GM21737 (cell line): ENCODE measurements around the gene NDUFA8.

Experiments used
- ATAC-seq: cut with Tn5 transposase; IDR thresholded peaks from one replicate; pipeline ENCODE4 v1.9.1; 2021; ENCODE audit warnings: mild to moderate bottlenecking, moderate library complexity; ENCODE audit not compliant: unreplicated experiment

NDUFA8 gene

GRCh38 chr9:122186301-122186700, 26.7 kb upstream of the NDUFA8 start:
- ATAC-seq = no peak

- no peak for ATAC-seq
These were observed 25.0 kb upstream of the NDUFA8 start for GRCh38 chr9:122184551-122184950.

- no peak for ATAC-seq
These were observed 23.9 kb upstream of the NDUFA8 start for GRCh38 chr9:122183501-122183900.

DNA sequence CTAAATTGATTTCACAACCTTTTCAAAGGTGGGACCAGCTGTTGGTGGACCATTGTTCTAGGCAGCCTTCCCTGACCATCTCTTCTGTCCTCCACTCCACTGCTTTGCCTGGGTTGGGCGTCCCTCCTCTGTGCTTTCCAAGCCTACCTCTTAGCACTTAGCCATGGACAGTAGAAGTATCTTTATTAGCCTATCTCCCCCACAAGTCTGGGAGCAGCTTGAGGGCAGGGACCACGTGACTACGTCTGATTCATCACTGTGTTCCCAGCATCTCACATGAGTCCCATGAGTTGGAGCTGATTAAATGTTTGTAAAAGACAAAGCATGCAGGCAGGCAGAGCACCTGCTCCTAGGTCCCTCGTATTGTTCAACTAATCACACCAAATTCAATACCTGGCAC, 21.1 kb upstream of the NDUFA8 start:
- ATAC-seq = no peak

DNA sequence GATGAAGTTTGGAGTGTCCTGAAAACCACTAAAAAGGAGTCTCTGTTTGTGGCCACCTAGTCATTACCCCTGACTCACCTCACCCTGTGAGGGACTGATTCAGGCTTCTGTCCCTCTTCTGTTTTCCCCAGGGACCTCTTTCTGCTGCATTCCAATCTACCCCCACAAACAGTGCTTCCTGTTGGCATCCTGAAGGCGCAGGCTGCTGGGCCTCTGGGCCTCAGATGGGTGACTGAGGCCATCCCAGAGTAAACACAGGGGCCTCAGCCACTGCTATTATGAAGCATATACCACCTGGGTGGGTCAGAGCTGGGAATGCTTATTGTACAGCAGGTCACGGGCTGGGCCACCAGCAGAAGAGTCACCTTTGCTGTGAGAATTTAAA, 20.1 kb upstream of the NDUFA8 start:
- ATAC-seq = no peak

GRCh38 chr9:122179054-122179689, 19.6 kb upstream of the NDUFA8 start:
- no peak for ATAC-seq

DNA sequence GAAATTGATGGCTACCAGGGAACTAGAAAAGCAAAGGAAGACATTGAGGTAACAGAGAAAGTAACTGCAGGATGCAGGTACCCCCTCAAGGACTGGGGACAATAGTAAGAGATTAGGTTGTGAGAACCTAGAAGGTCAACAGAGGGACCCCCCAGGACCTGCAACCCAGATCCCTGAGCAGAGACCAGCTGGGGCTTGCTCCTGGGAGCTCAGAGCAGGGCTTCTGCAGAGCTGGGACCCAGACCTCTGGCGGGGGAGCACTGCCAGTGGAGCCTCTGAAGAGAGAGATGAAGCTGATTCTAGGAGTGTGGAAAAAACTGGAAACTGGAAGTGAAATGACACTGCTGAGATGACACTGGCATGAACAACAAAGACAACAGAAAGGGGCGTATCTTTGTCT, 17.3 kb upstream of the NDUFA8 start:
- no peak for ATAC-seq

- no peak for ATAC-seq
These were observed 14.1 kb upstream of the NDUFA8 start for GRCh38 chr9:122173670-122174069.

- no peak for ATAC-seq
These were observed 12.6 kb upstream of the NDUFA8 start for GRCh38 chr9:122172131-122172530.

- no peak for ATAC-seq
These were observed 8.8 kb upstream of the NDUFA8 start for GRCh38 chr9:122168356-122168755.

DNA sequence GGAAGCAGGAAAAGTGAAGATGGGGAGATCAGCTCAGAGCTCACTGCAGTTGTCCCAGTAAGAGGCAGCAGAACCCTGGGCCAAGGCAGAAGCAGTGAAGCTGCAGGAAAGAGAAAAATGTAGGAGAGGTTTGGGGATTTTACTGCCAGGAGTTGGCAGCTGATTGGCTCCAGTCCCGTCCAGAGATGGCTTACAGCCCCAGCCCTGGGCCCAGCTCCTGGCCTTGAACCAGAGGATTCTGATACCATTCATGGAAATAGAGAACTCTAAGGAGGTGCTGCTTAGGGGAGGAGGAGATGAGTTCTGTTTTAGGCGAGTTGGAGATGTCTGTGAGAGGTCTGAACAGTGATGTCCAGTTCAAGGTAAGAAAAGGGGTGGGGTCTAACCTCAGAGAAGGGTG, 4.7 kb upstream of the NDUFA8 start:
- ATAC-seq = no peak

GRCh38 chr9:122162415-122162814, 2.8 kb upstream of the NDUFA8 start:
- no peak for ATAC-seq

DNA sequence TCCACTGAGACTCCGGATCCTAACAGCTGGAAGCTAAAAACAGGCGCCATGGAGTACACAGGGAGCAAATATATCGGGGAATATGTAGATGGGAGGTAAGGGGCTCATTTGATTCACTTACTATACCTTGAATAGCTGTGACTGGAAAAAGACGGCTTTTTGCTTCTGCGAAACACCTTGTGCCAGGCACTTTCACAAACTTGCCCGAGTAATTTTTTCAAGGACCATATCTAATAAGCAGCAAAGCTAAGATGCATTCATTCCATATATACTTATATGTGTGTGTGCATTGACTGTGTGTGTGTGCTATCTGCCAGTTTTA, 307 bp upstream of the NDUFA8 start:
- ATAC-seq = no peak

DNA sequence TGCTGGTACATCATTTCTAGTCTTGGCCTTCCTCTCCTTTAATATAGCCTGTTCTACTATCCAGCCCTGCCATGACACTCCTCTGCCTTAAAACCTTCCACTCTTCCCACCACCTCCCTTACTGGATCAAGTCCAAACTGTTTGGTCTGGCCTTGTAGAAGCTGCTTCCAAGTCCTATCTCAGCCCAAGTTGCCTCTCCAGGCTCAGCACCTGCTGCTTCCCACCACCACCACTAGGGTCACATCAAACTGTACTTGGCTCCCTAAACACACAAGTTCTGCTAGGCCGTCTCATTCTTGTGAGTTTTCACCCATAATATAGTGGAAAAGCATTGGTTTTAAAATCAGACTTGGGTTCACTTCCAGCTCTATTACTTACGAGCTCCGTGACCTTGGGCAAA, 1.4 kb downstream of the NDUFA8 start:
- ATAC-seq = no peak

DNA sequence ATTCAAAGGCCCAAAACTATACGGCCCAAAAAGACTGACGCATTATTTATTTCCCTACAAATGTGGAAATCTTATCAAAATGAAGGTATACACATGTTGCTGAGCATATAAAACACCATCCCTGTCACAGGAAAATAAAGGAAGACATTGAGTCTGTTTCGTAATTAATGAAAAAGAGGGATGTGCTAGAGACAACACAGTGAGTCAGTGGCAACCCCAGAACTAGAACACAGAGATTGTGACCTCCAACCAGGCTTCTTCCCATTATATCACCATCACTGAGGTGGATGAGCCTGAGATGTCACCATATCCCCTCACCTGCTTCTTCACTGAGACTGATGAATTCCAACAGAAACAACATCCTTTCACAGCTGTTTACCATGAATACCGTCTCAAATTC, 3.8 kb downstream of the NDUFA8 start:
- no peak for ATAC-seq

DNA sequence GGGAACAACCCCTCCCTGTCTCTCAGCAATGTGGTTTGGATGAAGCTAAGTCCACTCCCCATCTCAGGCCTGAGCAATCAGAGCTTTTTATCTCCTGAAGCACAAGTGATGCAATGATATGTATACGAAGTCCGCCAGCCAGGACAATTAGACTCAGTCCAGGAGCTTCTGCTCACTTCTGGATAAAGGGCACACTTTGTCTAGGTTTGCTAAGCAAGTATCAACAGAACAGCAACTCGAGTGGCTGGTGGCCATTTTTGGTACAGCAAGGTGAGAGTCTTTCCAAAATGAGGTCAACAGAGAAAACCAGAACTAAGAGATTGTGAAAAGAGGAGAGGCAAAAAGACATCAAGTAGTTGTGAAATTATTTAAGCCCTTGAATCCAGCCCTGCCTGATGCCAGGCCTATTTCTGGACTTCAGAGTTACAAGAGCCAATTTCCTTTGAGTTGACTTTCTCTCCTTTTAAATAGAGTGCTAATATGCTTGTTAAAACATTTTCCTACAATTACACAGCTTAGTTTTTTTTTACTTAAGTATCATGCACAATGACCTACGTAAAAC, 8.2 kb downstream of the NDUFA8 start:
- ATAC-seq = no peak

DNA sequence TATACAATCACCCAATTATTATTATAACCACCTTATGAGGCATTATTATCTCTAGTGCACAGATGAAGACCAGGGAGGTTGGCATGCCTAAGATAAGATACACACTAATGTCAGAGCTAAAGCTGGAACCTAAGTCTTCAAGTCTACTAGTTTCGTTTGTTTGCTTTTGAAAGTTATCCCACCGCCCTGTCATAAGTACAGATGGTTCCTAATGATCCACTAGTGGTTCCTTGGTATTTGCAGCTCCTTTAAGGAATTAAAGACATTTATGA, 14.1 kb downstream of the NDUFA8 start:
- no peak for ATAC-seq

- no peak for ATAC-seq
These were observed 14.6 kb downstream of the NDUFA8 start for GRCh38 chr9:122144836-122145591.

- no peak for ATAC-seq
These were observed 15.6 kb downstream of the NDUFA8 start for GRCh38 chr9:122143876-122144405.

DNA sequence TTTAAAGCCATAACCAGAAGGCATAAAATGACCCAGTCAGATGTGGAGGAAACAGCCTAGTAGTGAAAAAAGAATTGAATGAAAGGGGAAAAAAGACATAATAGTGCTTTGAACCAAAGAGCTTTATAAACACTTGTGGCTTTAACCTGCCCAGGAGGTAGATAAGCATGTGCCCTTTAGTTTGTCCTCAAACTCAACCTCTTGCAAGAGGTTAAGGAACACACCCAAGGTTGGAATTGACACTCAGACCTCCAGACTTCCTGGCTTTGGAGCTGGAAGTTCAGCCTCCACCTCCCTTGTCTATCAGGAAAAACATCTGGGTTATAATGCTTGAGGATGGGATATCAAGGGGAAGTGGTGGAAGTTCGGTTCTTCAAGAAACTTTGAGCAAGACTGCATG, 16.3 kb downstream of the NDUFA8 start:
- ATAC-seq = no peak

DNA sequence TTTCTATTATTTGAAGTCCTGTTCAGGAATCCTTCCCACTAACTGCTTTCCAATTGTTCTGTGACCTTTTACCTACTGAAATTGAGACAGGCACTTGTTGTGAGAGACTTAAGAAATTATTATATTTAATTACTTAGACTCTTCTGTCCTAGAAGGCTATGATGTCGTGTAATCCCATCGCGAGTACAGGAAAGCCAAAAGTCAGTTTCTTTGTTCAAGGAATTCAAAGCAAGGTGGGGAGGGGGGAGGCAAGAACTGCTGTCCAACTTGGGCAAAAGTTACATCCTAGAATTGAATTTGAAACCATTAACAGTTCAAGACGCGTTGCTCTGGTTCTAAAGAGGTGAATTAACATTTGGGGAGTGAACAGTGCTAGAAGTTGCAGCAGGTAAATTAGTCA, 17.9 kb downstream of the NDUFA8 start:
- ATAC-seq = no peak

GRCh38 chr9:122140368-122141193, 19.0 kb downstream of the NDUFA8 start:
- ATAC-seq = no peak
